ENCODE measurements around the gene PIK3IP1. TPM values are rescaled to one million over a fixed set of nuclear protein-coding genes. Genes with fewer than 3 reads are reported as not detected.

Gene PIK3IP1
- total and polyA plus RNA-seq, 2 experiments from 2014 or later = 10.0 to 16.1 TPM

DNA sequence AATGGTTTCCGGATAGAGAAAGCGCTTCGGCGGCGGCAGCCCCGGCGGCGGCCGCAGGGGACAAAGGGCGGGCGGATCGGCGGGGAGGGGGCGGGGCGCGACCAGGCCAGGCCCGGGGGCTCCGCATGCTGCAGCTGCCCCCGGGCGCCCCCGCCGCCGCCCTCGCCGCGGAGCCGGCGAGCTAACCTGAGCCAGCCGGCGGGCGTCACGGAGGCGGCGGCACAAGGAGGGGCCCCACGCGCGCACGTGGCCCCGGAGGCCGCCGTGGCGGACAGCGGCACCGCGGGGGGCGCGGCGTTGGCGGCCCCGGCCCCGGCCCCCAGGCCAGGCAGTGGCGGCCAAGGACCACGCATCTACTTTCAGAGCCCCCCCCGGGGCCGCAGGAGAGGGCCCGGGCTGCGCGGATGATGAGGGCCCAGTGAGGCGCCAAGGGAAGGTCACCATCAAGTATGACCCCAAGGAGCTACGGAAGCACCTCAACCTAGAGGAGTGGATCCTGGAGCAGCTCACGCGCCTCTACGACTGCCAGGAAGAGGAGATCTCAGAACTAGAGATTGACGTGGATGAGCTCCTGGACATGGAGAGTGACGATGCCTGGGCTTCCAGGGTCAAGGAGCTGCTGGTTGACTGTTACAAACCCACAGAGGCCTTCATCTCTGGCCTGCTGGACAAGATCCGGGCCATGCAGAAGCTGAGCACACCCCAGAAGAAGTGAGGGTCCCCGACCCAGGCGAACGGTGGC lies 15.7 kb downstream of the PIK3IP1 start:
- H3K36me3 ChIP-seq (ENCODE audit: low read depth) = peaks cover 8% of the 10 kb centered on the region; the same call in 1 of the 2 replicates

DNA sequence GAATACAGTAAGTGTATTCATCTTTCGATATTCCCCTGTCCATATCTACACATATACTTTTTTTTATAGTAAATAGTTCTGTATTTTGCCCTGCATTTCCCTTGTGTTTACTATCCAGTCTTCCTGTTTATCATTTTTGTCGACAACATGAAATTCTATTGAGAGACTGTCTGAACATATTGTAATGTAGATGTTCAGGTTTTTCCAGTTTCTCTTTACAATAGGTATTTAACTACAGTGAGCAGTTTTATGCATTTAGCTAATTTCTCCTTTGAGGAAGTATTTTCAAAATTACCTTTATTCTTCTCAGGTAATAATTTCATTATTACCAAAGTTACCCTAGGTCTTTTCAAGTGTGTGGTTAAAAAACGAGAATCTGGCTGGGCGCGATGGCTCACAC lies 16.7 kb downstream of the PIK3IP1 start:
- Histone ChIP-seq H3K9ac (no peak overlapping the region), H3K4me1 (ENCODE audit: insufficient read depth) (no peaks in the 10 kb centered on the region), H2AFZ (no peak overlapping the region), H3K4me2 (ENCODE audit: unreplicated experiment) (no peak overlapping the region), H3K27ac (no peak overlapping the region), H3K79me2 (ENCODE audit: insufficient read depth) (no peaks in the 10 kb centered on the region), H4K20me1 (ENCODE audit: insufficient read depth) (no peaks in the 10 kb centered on the region; the same call in 1 of the 2 replicates), H3F3A (ENCODE audit: insufficient read depth) (peaks cover 4% of the 10 kb centered on the region; the same call in 1 of the 2 replicates), H3K4me3 (no peak overlapping the region), H3K36me3 (ENCODE audit: low read depth) (peaks cover 8% of the 10 kb centered on the region; the same call in 1 of the 2 replicates), H3K27me3 (replicated peaks; ENCODE audit: insufficient read depth) (no peaks in the 10 kb centered on the region), H3K9me3 (ENCODE audit: low read depth) (no peaks in the 10 kb centered on the region), H3K9me2 (ENCODE audit: insufficient read depth) (no peaks in the 10 kb centered on the region)
- DNase-seq = no peak
- WGBS, 2 experiments (ENCODE audit: low coverage in 1 of 2, low lambda C conversion rate in 2 of 2, missing lambda C conversion rate in 2 of 2) = 78 to 81% methylated on average over 5 of the region's 5 CpGs
- in situ Hi-C loops (cut with MboI) = no loop called here
- no peak for TF ChIP-seq EZH2 (IDR thresholded peaks at IDR 0.05; ENCODE audit: insufficient read depth, poor library complexity, severe bottlenecking)
- no peak for TF ChIP-seq EZH2phosphoT487 (IDR thresholded peaks at IDR 0.05; ENCODE audit: insufficient read depth, low read depth)

More for the DNA sequence above, 15.7 kb downstream of the PIK3IP1 start:
- no peak for DNase-seq
- TF ChIP-seq EZH2phosphoT487 (IDR thresholded peaks at IDR 0.05; ENCODE audit: insufficient read depth, low read depth) (no peak), EZH2 (IDR thresholded peaks at IDR 0.05; ENCODE audit: insufficient read depth, poor library complexity, severe bottlenecking) (no peak)
- Histone ChIP-seq H3K4me2 (ENCODE audit: unreplicated experiment) (no peak overlapping the region), H3K4me3 (no peak overlapping the region), H3K4me1 (ENCODE audit: insufficient read depth) (no peaks in the 10 kb centered on the region), H3K9me3 (ENCODE audit: low read depth) (no peaks in the 10 kb centered on the region), H3K9me2 (ENCODE audit: insufficient read depth) (no peaks in the 10 kb centered on the region), H3K27ac (no peak overlapping the region), H2AFZ (no peak overlapping the region), H3F3A (ENCODE audit: insufficient read depth) (peaks cover 4% of the 10 kb centered on the region; the same call in 1 of the 2 replicates), H3K27me3 (replicated peaks; ENCODE audit: insufficient read depth) (no peaks in the 10 kb centered on the region), H3K79me2 (ENCODE audit: insufficient read depth) (no peaks in the 10 kb centered on the region), H3K9ac (no peak overlapping the region), H4K20me1 (ENCODE audit: insufficient read depth) (no peaks in the 10 kb centered on the region; the same call in 1 of the 2 replicates)
- 95 to 97% methylated on average over 22 to 69 of the region's 69 CpGs for WGBS, 2 experiments (ENCODE audit: low coverage in 1 of 2, low lambda C conversion rate in 2 of 2, missing lambda C conversion rate in 2 of 2)
- in situ Hi-C loops (cut with MboI) = no loop called here

DNA sequence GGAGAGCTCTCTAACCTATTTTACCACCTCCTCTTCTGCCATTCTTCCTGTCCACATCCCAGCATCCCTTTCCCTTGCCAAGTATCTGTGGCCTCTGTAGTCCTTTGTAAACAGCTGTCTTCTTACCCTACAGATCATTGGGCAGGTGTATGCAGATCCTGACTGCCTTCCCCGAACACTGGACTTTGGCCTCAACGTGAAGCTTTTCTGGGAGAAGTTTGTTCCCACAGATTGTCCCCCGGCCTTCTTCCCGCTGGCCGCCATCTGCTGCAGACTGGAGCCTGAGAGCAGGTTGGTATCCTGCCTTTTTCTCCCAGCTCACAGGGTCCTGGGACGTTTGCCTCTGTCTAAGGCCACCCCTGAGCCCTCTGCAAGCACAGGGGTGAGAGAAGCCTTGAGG lies 17.3 kb downstream of the PIK3IP1 start:
- H4K20me1 ChIP-seq (ENCODE audit: insufficient read depth) = no peaks in the 10 kb centered on the region; the same call in 1 of the 2 replicates
- H3K27me3 ChIP-seq (replicated peaks; ENCODE audit: insufficient read depth) = no peaks in the 10 kb centered on the region
- H3K9me2 ChIP-seq (ENCODE audit: insufficient read depth) = no peaks in the 10 kb centered on the region
- no peak overlapping the region for H3K4me3 ChIP-seq
- H3K9ac ChIP-seq = no peak overlapping the region
- no peaks in the 10 kb centered on the region for H3K9me3 ChIP-seq (ENCODE audit: low read depth)
- H3K36me3 ChIP-seq (ENCODE audit: low read depth) = peaks cover 8% of the 10 kb centered on the region; the same call in 1 of the 2 replicates
- H3K4me1 ChIP-seq (ENCODE audit: insufficient read depth) = no peaks in the 10 kb centered on the region
- H3K4me2 ChIP-seq (ENCODE audit: unreplicated experiment) = no peak overlapping the region
- no peak for TF ChIP-seq EZH2 (IDR thresholded peaks at IDR 0.05; ENCODE audit: insufficient read depth, poor library complexity, severe bottlenecking)
- no peak for TF ChIP-seq EZH2phosphoT487 (IDR thresholded peaks at IDR 0.05; ENCODE audit: insufficient read depth, low read depth)
- H2AFZ ChIP-seq = no peak overlapping the region
- no peak overlapping the region for H3K27ac ChIP-seq
- H3F3A ChIP-seq (ENCODE audit: insufficient read depth) = peaks cover 4% of the 10 kb centered on the region; the same call in 1 of the 2 replicates
- 91 to 93% methylated on average over 6 of the region's 6 CpGs for WGBS, 2 experiments (ENCODE audit: low coverage in 1 of 2, low lambda C conversion rate in 2 of 2, missing lambda C conversion rate in 2 of 2)
- no peaks in the 10 kb centered on the region for H3K79me2 ChIP-seq (ENCODE audit: insufficient read depth)
- no peak for DNase-seq
- in situ Hi-C loops (cut with MboI) = no loop called here

DNA sequence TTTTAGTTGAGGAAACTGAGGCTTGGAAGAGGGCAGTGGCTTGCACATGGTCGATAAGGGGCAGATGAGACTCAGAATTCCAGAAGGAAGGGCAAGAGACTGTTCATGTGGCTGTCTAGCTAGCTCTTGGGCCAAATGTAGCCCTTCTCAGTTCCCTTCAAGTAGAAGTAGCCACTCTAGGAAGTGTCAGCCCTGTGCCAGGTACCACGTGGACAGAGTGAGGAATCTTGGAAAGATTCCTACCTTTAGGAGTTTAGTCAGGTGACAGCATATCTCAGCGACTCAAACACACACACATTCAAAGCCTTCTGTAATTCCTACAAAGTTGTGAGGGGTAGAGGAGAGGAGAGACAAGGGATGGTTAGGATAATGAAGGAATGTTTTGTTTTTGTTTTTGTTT lies 18.3 kb downstream of the PIK3IP1 start:
- Histone ChIP-seq H3K9ac (no peak overlapping the region), H3K9me2 (ENCODE audit: insufficient read depth) (no peaks in the 10 kb centered on the region), H3K4me2 (ENCODE audit: unreplicated experiment) (no peak overlapping the region), H3K27ac (no peak overlapping the region), H2AFZ (no peak overlapping the region), H3K36me3 (ENCODE audit: low read depth) (peaks cover 8% of the 10 kb centered on the region; the same call in 1 of the 2 replicates), H3K27me3 (replicated peaks; ENCODE audit: insufficient read depth) (no peaks in the 10 kb centered on the region), H3K4me3 (no peak overlapping the region), H3F3A (ENCODE audit: insufficient read depth) (no peaks in the 10 kb centered on the region), H3K79me2 (ENCODE audit: insufficient read depth) (no peaks in the 10 kb centered on the region), H4K20me1 (ENCODE audit: insufficient read depth) (no peaks in the 10 kb centered on the region; the same call in 1 of the 2 replicates), H3K9me3 (ENCODE audit: low read depth) (no peaks in the 10 kb centered on the region), H3K4me1 (ENCODE audit: insufficient read depth) (no peaks in the 10 kb centered on the region)
- TF ChIP-seq EZH2 (IDR thresholded peaks at IDR 0.05; ENCODE audit: insufficient read depth, poor library complexity, severe bottlenecking) = no peak
- TF ChIP-seq EZH2phosphoT487 (IDR thresholded peaks at IDR 0.05; ENCODE audit: insufficient read depth, low read depth) = no peak
- in situ Hi-C loops (cut with MboI) = no loop called here
- no peak for DNase-seq
- 66 to 68% methylated on average over 3 of the region's 3 CpGs for WGBS, 2 experiments (ENCODE audit: low coverage in 1 of 2, low lambda C conversion rate in 2 of 2, missing lambda C conversion rate in 2 of 2)

All from GM23248 (cell line).